Measurements from ENCODE around the gene SIX6.

SIX6 gene

DNA sequence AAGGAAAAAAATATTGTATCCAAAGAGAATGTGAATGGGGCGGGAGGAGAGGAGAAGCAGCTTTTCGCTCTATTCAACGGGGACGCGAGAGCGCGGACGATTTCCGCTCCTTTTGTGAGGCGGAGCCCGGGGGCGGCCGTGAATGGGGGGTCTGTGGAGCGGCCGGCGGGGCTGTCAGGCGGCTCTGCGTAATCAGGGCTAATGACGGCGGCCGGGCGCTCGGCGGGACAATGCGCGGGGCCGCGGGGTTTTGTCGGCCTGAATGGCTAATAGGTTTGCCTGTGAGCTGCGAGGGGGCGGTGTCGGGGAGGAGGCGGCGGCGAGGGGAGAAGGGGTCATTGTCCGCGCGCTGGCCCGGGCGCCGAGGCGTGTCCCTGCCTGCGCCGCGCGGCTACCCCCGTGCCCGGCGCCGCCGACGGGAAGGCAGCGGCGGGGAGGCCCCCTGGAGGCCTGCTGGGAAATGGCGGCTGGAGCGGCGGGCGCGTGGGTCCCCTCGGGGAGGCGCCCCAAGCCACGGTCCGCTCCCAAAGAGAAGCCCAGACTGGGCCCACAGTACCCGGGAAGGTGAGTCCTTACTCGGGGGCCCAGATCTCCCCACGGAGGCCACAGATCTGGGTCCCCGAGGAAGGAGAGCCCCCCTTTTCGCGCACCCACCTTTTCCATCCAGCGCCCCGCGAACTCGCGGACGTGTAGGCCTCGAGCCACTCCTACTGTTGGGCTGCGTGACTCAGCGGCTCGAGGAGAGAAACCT, 6.0 kb downstream of the SIX6 start:
- no peak for DNase-seq

DNA sequence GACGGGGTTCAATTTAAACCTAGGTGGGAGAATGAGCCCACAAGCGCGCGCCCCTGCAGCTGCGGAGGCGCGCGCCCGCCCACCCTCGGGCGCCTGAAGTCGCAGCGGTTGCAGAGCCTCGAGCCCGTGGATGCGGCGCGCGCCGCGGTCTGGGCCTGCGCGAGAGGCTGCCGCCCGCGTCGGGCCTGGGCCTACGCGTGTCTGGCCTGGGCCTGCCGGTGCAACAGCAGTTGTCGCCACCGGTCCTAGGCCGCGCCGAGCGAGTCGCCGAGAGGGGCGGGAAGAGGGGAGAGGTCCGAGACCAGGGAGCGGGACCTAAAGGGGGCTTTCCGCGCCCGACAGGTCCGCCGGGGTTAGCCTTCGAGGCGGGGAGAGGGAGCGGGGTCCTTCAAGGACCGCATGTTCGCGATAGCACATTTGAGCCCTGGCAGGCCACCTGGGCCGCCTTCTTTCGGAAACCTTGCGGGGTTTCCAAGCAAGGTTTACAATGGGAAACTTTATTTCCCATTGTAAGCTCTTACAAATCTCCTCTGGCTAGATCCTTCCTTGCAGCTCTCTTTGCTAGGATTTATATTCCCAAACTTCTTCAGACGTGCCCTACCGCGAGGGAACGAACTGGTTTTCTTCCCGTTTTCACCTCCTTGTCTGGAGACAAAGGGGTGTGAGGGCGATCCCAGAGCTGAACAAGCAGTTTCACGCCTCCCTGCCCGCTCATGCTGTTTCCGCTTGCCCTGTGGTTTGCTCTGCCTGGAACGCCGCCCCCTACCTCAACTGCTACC, 6.8 kb downstream of the SIX6 start:
- DNase-seq: no peak

DNA sequence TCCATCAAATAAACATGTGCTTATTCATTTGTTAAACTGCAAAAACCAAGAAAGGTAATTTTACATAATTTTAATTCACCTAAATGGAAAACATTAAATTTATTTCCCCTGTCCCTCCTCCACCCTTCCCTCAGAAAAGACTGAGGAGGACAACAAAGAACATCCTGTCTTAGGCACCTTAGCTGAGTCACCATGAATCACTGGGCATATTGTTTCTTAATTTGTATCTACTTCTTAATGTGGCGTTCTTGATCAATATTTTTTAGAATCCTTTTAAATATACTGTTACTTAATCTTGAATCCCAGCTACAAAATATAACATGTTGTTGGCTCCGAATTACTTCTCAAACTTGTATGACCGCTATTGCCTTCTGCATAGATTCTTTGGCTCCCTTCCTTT, 23.5 kb downstream of the SIX6 start:
- DNase-seq: no peak

DNA sequence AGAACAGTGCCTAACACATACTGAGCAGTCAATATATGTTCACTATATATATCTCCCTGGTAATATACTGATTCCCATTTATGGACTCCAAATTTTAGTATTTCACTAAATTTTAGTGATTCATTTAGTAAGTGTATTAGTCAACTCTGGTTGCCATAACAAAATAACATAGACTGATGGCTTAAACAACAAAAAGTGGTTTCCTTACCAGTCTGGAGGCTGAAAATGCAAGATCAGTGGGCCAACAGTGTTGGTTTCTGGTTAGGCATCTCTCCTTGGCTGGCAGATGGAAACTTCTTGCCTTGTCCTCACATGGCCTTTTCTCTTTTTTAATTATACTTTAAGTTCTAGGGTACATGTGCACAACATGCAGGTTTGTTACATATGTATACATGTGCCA, 28.7 kb downstream of the SIX6 start:
- no peak for DNase-seq

DNA sequence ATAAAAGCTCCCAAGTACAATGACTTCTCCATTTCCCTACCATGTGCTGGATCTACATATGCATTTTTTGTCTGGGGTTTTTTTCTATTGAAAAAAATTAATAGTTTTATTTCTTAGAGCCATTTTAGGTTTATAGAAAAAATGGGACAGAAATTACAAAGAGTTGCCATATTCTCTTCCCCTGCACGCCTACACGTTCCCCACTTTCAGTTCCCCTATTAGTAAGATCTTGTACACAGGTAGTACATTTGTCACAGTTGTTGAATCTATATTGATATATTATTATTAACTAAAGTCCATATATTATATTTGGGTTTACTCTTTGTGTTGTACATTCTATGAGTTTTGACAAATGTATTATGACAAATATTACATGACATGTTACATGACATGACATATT, 35.7 kb downstream of the SIX6 start:
- DNase-seq: no peak

DNA sequence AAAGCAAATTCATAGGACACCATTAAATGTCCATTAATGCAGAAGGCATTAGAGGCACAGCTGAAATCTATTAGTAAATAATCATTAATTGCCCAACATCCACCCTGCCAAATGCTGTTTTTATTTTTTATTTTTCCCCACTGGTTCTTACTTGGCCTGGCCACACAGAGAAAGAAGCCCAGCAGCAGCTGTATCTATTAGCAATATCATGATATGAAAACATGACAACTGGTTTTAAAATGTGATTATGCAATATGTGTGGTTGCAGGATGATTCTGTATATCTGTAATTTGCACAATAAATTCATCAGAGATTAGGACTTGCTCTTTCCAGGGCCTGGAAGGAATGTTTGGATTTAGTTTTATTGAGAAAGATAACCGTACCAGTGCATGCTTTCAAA, 44.9 kb downstream of the SIX6 start:
- no peak for DNase-seq

DNA sequence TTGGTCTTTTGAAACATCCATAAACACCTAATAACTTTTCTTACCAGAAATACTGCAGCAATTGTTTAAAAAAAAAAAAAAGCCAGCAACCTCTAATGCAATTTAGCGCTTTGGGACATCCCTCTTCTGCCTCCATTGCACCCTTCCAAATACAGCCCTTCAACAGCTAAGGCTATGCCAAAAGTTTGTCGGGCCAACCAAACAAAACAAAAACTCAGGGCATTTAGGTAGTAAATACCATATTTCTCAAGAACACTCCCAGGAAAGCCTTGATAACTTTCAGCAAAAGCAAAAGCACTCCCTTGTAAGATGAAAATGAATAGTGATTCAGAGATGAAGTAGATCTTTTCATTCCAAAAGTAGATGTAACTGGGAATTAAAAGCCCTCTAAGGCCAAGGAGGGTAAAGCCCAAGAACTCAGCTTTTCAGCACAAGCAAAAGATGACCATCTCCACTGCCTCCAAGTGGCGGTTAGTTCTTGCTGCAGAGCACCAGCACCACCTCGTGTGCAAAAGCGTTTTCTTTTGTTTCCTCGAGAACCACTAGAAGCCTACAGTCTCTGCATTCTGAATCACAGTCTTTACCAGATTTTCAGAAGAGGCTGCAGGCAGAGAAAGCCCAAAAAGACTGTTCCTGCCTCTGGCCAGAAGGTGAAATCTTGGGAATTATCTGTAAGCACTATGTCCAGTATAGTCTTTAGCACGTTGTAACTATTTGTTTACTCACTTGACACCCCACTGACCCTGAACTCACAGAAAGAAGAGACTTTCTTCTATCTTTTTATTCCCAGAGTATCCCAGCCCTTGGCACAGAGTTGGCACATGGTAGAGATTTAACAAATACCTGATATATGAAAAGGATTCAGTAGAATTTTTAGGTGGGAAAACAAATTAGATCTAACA, 53.1 kb downstream of the SIX6 start:
- no peak for DNase-seq

Measured in NCI-H2081 treated with DMSO at 0.1 percent for 48 hours (cell line).